ENCODE measurements around the gene MAPK13. TPM values are rescaled to one million over a fixed set of nuclear protein-coding genes. Genes with fewer than 3 reads are reported as not detected.

MAPK13 gene
- total and polyA plus RNA-seq, 2 experiments from 2014 or later: 2.9 to 6.6 TPM

- Histone ChIP-seq H3K27me3 (replicated peaks; ENCODE audit: insufficient read depth) (no peaks in the 10 kb centered on the region), H3K4me3 (no peak overlapping the region), H3K9ac (no peak overlapping the region), H3K79me2 (ENCODE audit: insufficient read depth) (no peaks in the 10 kb centered on the region), H3K36me3 (ENCODE audit: low read depth) (no peaks in the 10 kb centered on the region), H3K4me2 (ENCODE audit: unreplicated experiment) (no peak overlapping the region), H3K9me3 (ENCODE audit: low read depth) (no peaks in the 10 kb centered on the region), H3K4me1 (ENCODE audit: insufficient read depth) (no peaks in the 10 kb centered on the region), H3F3A (ENCODE audit: insufficient read depth) (no peaks in the 10 kb centered on the region), H2AFZ (no peak overlapping the region), H4K20me1 (ENCODE audit: insufficient read depth) (no peaks in the 10 kb centered on the region), H3K27ac (no peak overlapping the region), H3K9me2 (ENCODE audit: insufficient read depth) (no peaks in the 10 kb centered on the region)
- 87 to 94% methylated on average over 2 of the region's 2 CpGs for WGBS, 2 experiments (ENCODE audit: low coverage in 1 of 2, low lambda C conversion rate in 2 of 2, missing lambda C conversion rate in 2 of 2)
- no peak for TF ChIP-seq EZH2 (IDR thresholded peaks at IDR 0.05; ENCODE audit: insufficient read depth, poor library complexity, severe bottlenecking)
- no peak for TF ChIP-seq EZH2phosphoT487 (IDR thresholded peaks at IDR 0.05; ENCODE audit: insufficient read depth, low read depth)
- in situ Hi-C loops (cut with MboI): no loop called here
- no peak for DNase-seq
These were observed 41.3 kb downstream of the MAPK13 start for GRCh38 chr6:36171573-36171972.

- Histone ChIP-seq H3K36me3 (ENCODE audit: low read depth) (no peaks in the 10 kb centered on the region), H3K4me1 (ENCODE audit: insufficient read depth) (no peaks in the 10 kb centered on the region), H3K9me3 (ENCODE audit: low read depth) (no peaks in the 10 kb centered on the region), H3K4me3 (no peak overlapping the region), H4K20me1 (ENCODE audit: insufficient read depth) (no peaks in the 10 kb centered on the region), H3K9ac (no peak overlapping the region), H3K9me2 (ENCODE audit: insufficient read depth) (no peaks in the 10 kb centered on the region), H3K4me2 (ENCODE audit: unreplicated experiment) (no peak overlapping the region), H3K79me2 (ENCODE audit: insufficient read depth) (no peaks in the 10 kb centered on the region), H3K27me3 (replicated peaks; ENCODE audit: insufficient read depth) (no peaks in the 10 kb centered on the region), H2AFZ (no peak overlapping the region), H3F3A (ENCODE audit: insufficient read depth) (no peaks in the 10 kb centered on the region), H3K27ac (no peak overlapping the region)
- in situ Hi-C loops (cut with MboI): no loop called here
- no peak for DNase-seq
- TF ChIP-seq EZH2phosphoT487 (IDR thresholded peaks at IDR 0.05; ENCODE audit: insufficient read depth, low read depth) (no peak), EZH2 (IDR thresholded peaks at IDR 0.05; ENCODE audit: insufficient read depth, poor library complexity, severe bottlenecking) (no peak)
These were observed 46.9 kb downstream of the MAPK13 start for GRCh38 chr6:36177166-36177565.

GRCh38 chr6:36178544-36178943, 48.2 kb downstream of the MAPK13 start:
- TF ChIP-seq EZH2phosphoT487 (IDR thresholded peaks at IDR 0.05; ENCODE audit: insufficient read depth, low read depth) (no peak), EZH2 (IDR thresholded peaks at IDR 0.05; ENCODE audit: insufficient read depth, poor library complexity, severe bottlenecking) (no peak)
- Histone ChIP-seq H2AFZ (no peak overlapping the region), H4K20me1 (ENCODE audit: insufficient read depth) (no peaks in the 10 kb centered on the region), H3K4me3 (no peak overlapping the region), H3K36me3 (ENCODE audit: low read depth) (no peaks in the 10 kb centered on the region), H3K9me3 (ENCODE audit: low read depth) (no peaks in the 10 kb centered on the region), H3K79me2 (ENCODE audit: insufficient read depth) (no peaks in the 10 kb centered on the region), H3K27me3 (replicated peaks; ENCODE audit: insufficient read depth) (no peaks in the 10 kb centered on the region), H3F3A (ENCODE audit: insufficient read depth) (no peaks in the 10 kb centered on the region), H3K9ac (no peak overlapping the region), H3K4me1 (ENCODE audit: insufficient read depth) (no peaks in the 10 kb centered on the region), H3K4me2 (ENCODE audit: unreplicated experiment) (no peak overlapping the region), H3K27ac (no peak overlapping the region), H3K9me2 (ENCODE audit: insufficient read depth) (no peaks in the 10 kb centered on the region)
- in situ Hi-C loops (cut with MboI): no loop called here
- no peak for DNase-seq

GRCh38 chr6:36180126-36180525, 49.8 kb downstream of the MAPK13 start:
- Histone ChIP-seq H3K9me3 (ENCODE audit: low read depth) (no peaks in the 10 kb centered on the region), H3K9me2 (ENCODE audit: insufficient read depth) (no peaks in the 10 kb centered on the region), H3K27me3 (replicated peaks; ENCODE audit: insufficient read depth) (no peaks in the 10 kb centered on the region), H2AFZ (no peak overlapping the region), H3K9ac (no peak overlapping the region), H3K27ac (no peak overlapping the region), H3K36me3 (ENCODE audit: low read depth) (no peaks in the 10 kb centered on the region), H3F3A (ENCODE audit: insufficient read depth) (no peaks in the 10 kb centered on the region), H3K4me1 (ENCODE audit: insufficient read depth) (no peaks in the 10 kb centered on the region), H4K20me1 (ENCODE audit: insufficient read depth) (no peaks in the 10 kb centered on the region), H3K4me2 (ENCODE audit: unreplicated experiment) (no peak overlapping the region), H3K4me3 (no peak overlapping the region), H3K79me2 (ENCODE audit: insufficient read depth) (no peaks in the 10 kb centered on the region)
- WGBS, 2 experiments (ENCODE audit: low coverage in 1 of 2, low lambda C conversion rate in 2 of 2, missing lambda C conversion rate in 2 of 2): 86 to 93% methylated on average over 1 of the region's 1 CpG
- DNase-seq: no peak
- in situ Hi-C loops (cut with MboI): no loop called here
- TF ChIP-seq EZH2phosphoT487 (IDR thresholded peaks at IDR 0.05; ENCODE audit: insufficient read depth, low read depth) (no peak), EZH2 (IDR thresholded peaks at IDR 0.05; ENCODE audit: insufficient read depth, poor library complexity, severe bottlenecking) (no peak)

- Histone ChIP-seq H3K79me2 (ENCODE audit: insufficient read depth) (no peaks in the 10 kb centered on the region), H3K27ac (no peak overlapping the region), H4K20me1 (ENCODE audit: insufficient read depth) (no peaks in the 10 kb centered on the region), H2AFZ (no peak overlapping the region), H3K4me3 (no peak overlapping the region), H3K9me3 (ENCODE audit: low read depth) (no peaks in the 10 kb centered on the region), H3K36me3 (ENCODE audit: low read depth) (no peaks in the 10 kb centered on the region), H3K9ac (no peak overlapping the region), H3K9me2 (ENCODE audit: insufficient read depth) (no peaks in the 10 kb centered on the region), H3K4me1 (ENCODE audit: insufficient read depth) (no peaks in the 10 kb centered on the region), H3K4me2 (ENCODE audit: unreplicated experiment) (no peak overlapping the region), H3F3A (ENCODE audit: insufficient read depth) (no peaks in the 10 kb centered on the region), H3K27me3 (replicated peaks; ENCODE audit: insufficient read depth) (no peaks in the 10 kb centered on the region)
- in situ Hi-C loops (cut with MboI): no loop called here
- no peak for TF ChIP-seq EZH2phosphoT487 (IDR thresholded peaks at IDR 0.05; ENCODE audit: insufficient read depth, low read depth)
- no peak for TF ChIP-seq EZH2 (IDR thresholded peaks at IDR 0.05; ENCODE audit: insufficient read depth, poor library complexity, severe bottlenecking)
- DNase-seq: no peak
These were observed 54.0 kb downstream of the MAPK13 start for GRCh38 chr6:36184311-36184710.
